ENCODE data around the gene UTF1.

UTF1 gene

GRCh38 chr10:133230044-133230361 lies at the start of gene UTF1:
Gene UTF1, plus strand, starts transcription at chr10:133230217. Its CDS starts 72 bp downstream, at chr10:133230289.
- H3K27ac ChIP-seq: no peak within 1 kb of the TSS
- no peak for TF ChIP-seq CTCF (conservative IDR thresholded peaks at IDR 0.05)

GRCh38 chr10:133180965-133181639 lies 48.9 kb upstream of the UTF1 start:
- TF ChIP-seq CTCF (conservative IDR thresholded peaks at IDR 0.05): no peak
- H3K27ac ChIP-seq: no peak overlapping the region

- no peak overlapping the region for H3K27ac ChIP-seq
- TF ChIP-seq CTCF (conservative IDR thresholded peaks at IDR 0.05): no peak
Observed at GRCh38 chr10:133182190-133182589, 47.8 kb upstream of the UTF1 start.

GRCh38 chr10:133182791-133183645 lies 47.0 kb upstream of the UTF1 start:
- TF ChIP-seq CTCF (conservative IDR thresholded peaks at IDR 0.05): no peak
- no peak overlapping the region for H3K27ac ChIP-seq

GRCh38 chr10:133183646-133184378 lies 46.2 kb upstream of the UTF1 start:
- no peak for TF ChIP-seq CTCF (conservative IDR thresholded peaks at IDR 0.05)
- H3K27ac ChIP-seq: no peak overlapping the region

GRCh38 chr10:133184591-133185244 lies 45.3 kb upstream of the UTF1 start:
- H3K27ac ChIP-seq: no peak overlapping the region
- no peak for TF ChIP-seq CTCF (conservative IDR thresholded peaks at IDR 0.05)

GRCh38 chr10:133185421-133185820 lies 44.6 kb upstream of the UTF1 start:
- H3K27ac ChIP-seq: no peak overlapping the region
- TF ChIP-seq CTCF (conservative IDR thresholded peaks at IDR 0.05): no peak

Measured in VCaP (cell line).